Neural cell (in vitro differentiated cells): ENCODE measurements around the gene RAB40C. TPM values are rescaled to one million over a fixed set of nuclear protein-coding genes. Genes with fewer than 3 reads are reported as not detected.

Source experiments
- H2AFZ ChIP-seq: fragments of 200-600, 300-800 bp; sonication (generic), shearing (Covaris generic); 2 replicates; pipeline ENCODE4 v1.6.0; 2014; ENCODE audit warnings: low read depth, mild to moderate bottlenecking, antibody characterized with exemption, low read length, moderate library complexity
- H3F3A ChIP-seq: fragments of 200-600 bp; shearing (Covaris generic); 2 replicates; pipeline ENCODE4 v1.6.1; 2016; ENCODE audit warnings: mild to moderate bottlenecking, moderate library complexity, mixed read lengths, antibody characterized with exemption, low read length; ENCODE audit not compliant: insufficient read depth, poor library complexity, severe bottlenecking
- H3K27ac ChIP-seq: fragments of 200-600, 300-800 bp; sonication (generic), shearing (Covaris generic); 2 replicates; pipeline ENCODE4 v1.5.1; 2014; ENCODE audit warnings: mild to moderate bottlenecking, low read length, moderate library complexity
- H3K27me3 ChIP-seq: fragments of 300-800, 200-600 bp; sonication (generic), shearing (Covaris generic); 2 replicates; pipeline ENCODE4 v1.6.0; 2014; ENCODE audit warnings: mild to moderate bottlenecking, low read depth, low read length, moderate library complexity; ENCODE audit not compliant: insufficient read depth
- H3K36me3 ChIP-seq: fragments of 300-800, 200-600 bp; sonication (generic), shearing (Covaris generic); 2 replicates; pipeline ENCODE4 v1.5.1; 2014; ENCODE audit warnings: mild to moderate bottlenecking, antibody characterized with exemption, low read length, moderate library complexity; ENCODE audit not compliant: insufficient read depth
- H3K4me2 ChIP-seq: fragments of 300-800, 200-600 bp; sonication (generic), shearing (Covaris generic); 2 replicates; pipeline ENCODE4 v1.6.0; 2014; ENCODE audit warnings: mild to moderate bottlenecking, low read length
- H3K4me3 ChIP-seq: fragments of 300-800, 200-600 bp; sonication (generic), shearing (Covaris generic); 2 replicates; pipeline ENCODE4 v1.5.1; 2014; ENCODE audit warnings: mild to moderate bottlenecking, low read length, moderate library complexity
- H3K79me2 ChIP-seq: fragments of 200-600 bp; shearing (Covaris generic); replicated peaks from 2 replicates; pipeline ENCODE4 v1.6.0; 2014; ENCODE audit warnings: mild to moderate bottlenecking, low read length, moderate library complexity; ENCODE audit not compliant: insufficient read depth
- H3K9ac ChIP-seq: fragments of 300-800, 200-600 bp; sonication (generic), shearing (Covaris generic); 2 replicates; pipeline ENCODE4 v1.6.1; 2016; ENCODE audit warnings: mild to moderate bottlenecking, low read length, mixed read lengths
- H3K9me2 ChIP-seq: fragments of 200-600 bp; shearing (Covaris generic); 2 replicates; pipeline ENCODE4 v1.6.1; 2016; ENCODE audit warnings: mild to moderate bottlenecking, low read length, mixed read lengths; ENCODE audit not compliant: insufficient read depth
- H3K9me3 ChIP-seq: fragments of 200-600, 300-800 bp; sonication (generic), shearing (Covaris generic); 2 replicates; pipeline ENCODE4 v1.6.1; 2016; ENCODE audit warnings: mild to moderate bottlenecking, mixed run types, low read length, moderate library complexity, mixed read lengths
- H4K20me1 ChIP-seq: fragments of 200-600 bp; shearing (Covaris generic); 2 replicates; pipeline ENCODE4 v1.6.1; 2016; ENCODE audit warnings: mild to moderate bottlenecking, mixed run types; ENCODE audit not compliant: insufficient read depth
- CTCF ChIP-seq: fragments of 450-650 bp; IDR thresholded peaks from 2 replicates; pipeline ENCODE4 v1.5.1; 2014; ENCODE audit warnings: antibody characterized with exemption, mild to moderate bottlenecking, moderate library complexity; ENCODE audit not compliant: poor library complexity, severe bottlenecking
- EP300 ChIP-seq: fragments of 450-650 bp; conservative IDR thresholded peaks from 2 replicates; pipeline ENCODE4 v1.6.1; 2014; ENCODE audit warnings: antibody characterized with exemption, mild to moderate bottlenecking, moderate library complexity; ENCODE audit not compliant: poor library complexity, severe bottlenecking
- EZH2 ChIP-seq: fragments of 200-600, 300-800 bp; shearing (Covaris generic), sonication (generic); IDR thresholded peaks from 2 replicates; pipeline ENCODE4 v1.6.1; 2014; ENCODE audit warnings: antibody characterized with exemption, low read length, borderline replicate concordance, mild to moderate bottlenecking; ENCODE audit not compliant: insufficient read depth, poor library complexity, severe bottlenecking
- MXI1 ChIP-seq: fragments of 450-650 bp; conservative IDR thresholded peaks from 2 replicates; pipeline ENCODE4 v1.6.1; 2014; ENCODE audit warnings: antibody characterized with exemption, mild to moderate bottlenecking; ENCODE audit not compliant: poor library complexity, severe bottlenecking
- POLR2AphosphoS5 ChIP-seq: IDR thresholded peaks from 2 replicates; pipeline ENCODE4 v1.6.1; 2012
- RAD21 ChIP-seq: fragments of 450-650 bp; conservative IDR thresholded peaks from 2 replicates; pipeline ENCODE4 v1.6.1; 2014; ENCODE audit warnings: antibody characterized with exemption, mild to moderate bottlenecking, moderate library complexity
- REST ChIP-seq: IDR thresholded peaks from 2 replicates; pipeline ENCODE4 v1.6.1; 2012; ENCODE audit warnings: borderline replicate concordance
- SMC3 ChIP-seq: fragments of 450-650 bp; conservative IDR thresholded peaks from 2 replicates; pipeline ENCODE4 v1.6.1; 2014; ENCODE audit warnings: antibody characterized with exemption, mild to moderate bottlenecking, moderate library complexity; ENCODE audit not compliant: poor library complexity
- TAF1 ChIP-seq: IDR thresholded peaks from 2 replicates; pipeline ENCODE4 v1.6.1; 2012; ENCODE audit warnings: low read depth
- polyA plus RNA-seq: library from polyadenylated mRNA; depleted of rRNA; stranded (reverse); fragments of >200 nt; gene quantifications from 2 replicates; pipeline ENCODE4 v1.2.3, GENCODE V29; 2014

The RAB40C gene
- polyA plus RNA-seq, 1 donor from 2014 or later: 40.7 TPM

- no peak overlapping the region for H3K9ac ChIP-seq
- H3K27ac ChIP-seq: no peak overlapping the region
- no peaks in the 10 kb centered on the region for H3F3A ChIP-seq
- H4K20me1 ChIP-seq: no peaks in the 10 kb centered on the region
- H3K9me2 ChIP-seq: no peaks in the 10 kb centered on the region
- H3K4me2 ChIP-seq: no peak overlapping the region
- TF ChIP-seq TAF1 (no peak), RAD21 (no peak), POLR2AphosphoS5 (no peak), REST (no peak), EZH2 (no peak)
- no peak overlapping the region for H3K4me3 ChIP-seq
- no peaks in the 10 kb centered on the region for H3K9me3 ChIP-seq
- H3K36me3 ChIP-seq: no peaks in the 10 kb centered on the region
- H3K27me3 ChIP-seq: no peaks in the 10 kb centered on the region
- H2AFZ ChIP-seq: no peak overlapping the region
- H3K79me2 ChIP-seq: no peaks in the 10 kb centered on the region
Observed at GRCh38 chr16:657487-657886, 67.6 kb downstream of the RAB40C start.

- TF ChIP-seq EP300 (no peak), TAF1 (no peak), MXI1 (no peak), RAD21 (no peak), POLR2AphosphoS5 (no peak), REST (no peak), EZH2 (no peak), CTCF (no peak), SMC3 (no peak)
- Histone ChIP-seq H3K4me2 (no peak overlapping the region), H3K27me3 (no peaks in the 10 kb centered on the region), H3K79me2 (no peaks in the 10 kb centered on the region), H4K20me1 (no peaks in the 10 kb centered on the region), H3F3A (no peaks in the 10 kb centered on the region), H3K27ac (no peak overlapping the region), H3K4me3 (no peak overlapping the region), H3K9me2 (no peaks in the 10 kb centered on the region), H2AFZ (no peak overlapping the region), H3K36me3 (no peaks in the 10 kb centered on the region), H3K9me3 (no peaks in the 10 kb centered on the region), H3K9ac (no peak overlapping the region)
Observed at GRCh38 chr16:658679-659571, 69.1 kb downstream of the RAB40C start.
